Liver (tissue), 9 donors: ENCODE data around the gene MAP3K5. TPM values are rescaled to one million over a fixed set of nuclear protein-coding genes. Genes with fewer than 3 reads are reported as not detected.

Experiments
- DNase-seq: peaks from one replicate; pipeline ENCODE4 v3.0.0-alpha.2; 2017; ENCODE audit warnings: low spot score
- H3K27ac ChIP-seq, 2 donors: one replicate each; pipeline ENCODE4 v1.7.0; 2013; ENCODE audit warnings: inconsistent platforms in 2 of 2, low read length in 2 of 2, control low read depth in 1 of 2, low read depth in 1 of 2, mild to moderate bottlenecking in 1 of 2
- H3K27me3 ChIP-seq, 4 donors: one replicate each; pipeline versions ENCODE4 v1.6.1 to v1.7.0; 2013; ENCODE audit warnings: low read length in 3 of 4, inconsistent platforms in 1 of 4, mild to moderate bottlenecking in 1 of 4, moderate library complexity in 1 of 4; ENCODE audit not compliant: control insufficient read depth in 4 of 4, insufficient read depth in 4 of 4
- H3K36me3 ChIP-seq, 4 donors: one replicate each; pipeline versions ENCODE4 v1.6.1 to v1.7.0; 2013; ENCODE audit warnings: low read length in 3 of 4, mild to moderate bottlenecking in 3 of 4, low read depth in 1 of 4, moderate library complexity in 1 of 4; ENCODE audit not compliant: control insufficient read depth in 4 of 4, insufficient read depth in 3 of 4
- H3K4me1 ChIP-seq, 4 donors: one replicate each; pipeline versions ENCODE4 v1.6.1 to v1.7.0; 2013; ENCODE audit warnings: low read length in 3 of 4, mild to moderate bottlenecking in 3 of 4, moderate library complexity in 1 of 4; ENCODE audit not compliant: control insufficient read depth in 4 of 4, insufficient read depth in 4 of 4
- H3K4me3 ChIP-seq, 3 donors: one replicate each; pipeline versions ENCODE4 v1.6.1 to v1.7.0; 2013; ENCODE audit warnings: low read length in 3 of 3, control low read depth in 1 of 3, low read depth in 1 of 3, mild to moderate bottlenecking in 1 of 3
- H3K9ac ChIP-seq, 2 donors: one replicate each; pipeline ENCODE4 v1.7.0; 2013; ENCODE audit warnings: low read length in 2 of 2, mild to moderate bottlenecking in 2 of 2, moderate library complexity in 2 of 2, control low read depth in 1 of 2, low read depth in 1 of 2
- H3K9me3 ChIP-seq, 4 donors: one replicate each; pipeline versions ENCODE4 v1.6.1 to v1.7.0; 2013; ENCODE audit warnings: low read length in 3 of 4; ENCODE audit not compliant: control insufficient read depth in 4 of 4
- ATF3 ChIP-seq: IDR thresholded peaks from 2 replicates; pipeline ENCODE4 v1.6.1; 2016; ENCODE audit warnings: antibody characterized with exemption
- CTCF ChIP-seq: fragments of 150-350 bp; IDR thresholded peaks from 2 replicates; pipeline ENCODE4 v1.5.1; 2017; ENCODE audit warnings: improper control_type of control experiment, low read depth, low read length; ENCODE audit not compliant: missing input control
- EGR1 ChIP-seq, 2 donors: IDR thresholded peaks; 2 replicates each; pipeline ENCODE4 v1.6.1; 2016 to 2018; ENCODE audit warnings: antibody characterized with exemption in 2 of 2, low read depth in 2 of 2
- FOXA1 ChIP-seq: IDR thresholded peaks from 2 replicates; pipeline ENCODE4 v1.6.1; 2016; ENCODE audit warnings: antibody characterized with exemption
- FOXA2 ChIP-seq: IDR thresholded peaks from 2 replicates; pipeline ENCODE4 v1.6.1; 2016; ENCODE audit warnings: antibody characterized with exemption
- GABPA ChIP-seq, 2 donors: IDR thresholded peaks in 1 of 2; conservative IDR thresholded peaks in 1 of 2; 2 replicates each; pipeline ENCODE4 v1.6.1; 2016; ENCODE audit warnings: antibody characterized with exemption in 2 of 2, mild to moderate bottlenecking in 1 of 2, moderate library complexity in 1 of 2
- HNF4A ChIP-seq, 2 donors: conservative IDR thresholded peaks; 2 replicates each; pipeline ENCODE4 v1.6.1; 2016; ENCODE audit warnings: antibody characterized with exemption in 2 of 2, mild to moderate bottlenecking in 2 of 2
- HNF4G ChIP-seq: IDR thresholded peaks from 2 replicates; pipeline ENCODE4 v1.6.1; 2016; ENCODE audit warnings: antibody characterized with exemption
- JUND ChIP-seq, 2 donors: IDR thresholded peaks; 2 replicates each; pipeline ENCODE4 v1.6.1; 2016; ENCODE audit warnings: antibody characterized with exemption in 2 of 2
- MAX ChIP-seq: IDR thresholded peaks from 2 replicates; pipeline ENCODE4 v1.6.1; 2016; ENCODE audit warnings: antibody characterized with exemption
- NR2F2 ChIP-seq: IDR thresholded peaks from 2 replicates; pipeline ENCODE4 v1.6.1; 2016; ENCODE audit warnings: antibody characterized with exemption
- RAD21 ChIP-seq, 2 donors: IDR thresholded peaks; 2 replicates each; pipeline ENCODE4 v1.6.1; 2016; ENCODE audit warnings: antibody characterized with exemption in 2 of 2, mild to moderate bottlenecking in 2 of 2
- REST ChIP-seq: IDR thresholded peaks from 2 replicates; pipeline ENCODE4 v1.6.1; 2016; ENCODE audit warnings: antibody characterized with exemption, mild to moderate bottlenecking
- RXRA ChIP-seq, 2 donors: IDR thresholded peaks; 2 replicates each; pipeline ENCODE4 v1.6.1; 2017 to 2018; ENCODE audit warnings: antibody characterized with exemption in 2 of 2, mild to moderate bottlenecking in 1 of 2
- SP1 ChIP-seq: IDR thresholded peaks from 2 replicates; pipeline ENCODE4 v1.6.1; 2018; ENCODE audit warnings: antibody characterized with exemption, mild to moderate bottlenecking
- TAF1 ChIP-seq: conservative IDR thresholded peaks from 2 replicates; pipeline ENCODE4 v1.6.1; 2016; ENCODE audit warnings: antibody characterized with exemption, mild to moderate bottlenecking
- YY1 ChIP-seq: IDR thresholded peaks from 2 replicates; pipeline ENCODE4 v1.6.1; 2016; ENCODE audit warnings: antibody characterized with exemption, mild to moderate bottlenecking
- ZBTB33 ChIP-seq: IDR thresholded peaks from 2 replicates; pipeline ENCODE4 v1.6.1; 2016; ENCODE audit warnings: antibody characterized with exemption
- WGBS: extraction: QIAGEN DNeasy Blood & Tissue Kit; methylation state at CpG from one replicate; pipeline ENCODE4 v1.1.7; 2013; 5-methylcytosine and 5-hydroxymethylcytosine counted together
- polyA plus RNA-seq, 2 donors: library from polyadenylated mRNA; stranded (reverse) in 1 of 2; unstranded in 1 of 2; fragments of 200-250 nt in 1 of 2; fragments of >200 nt in 1 of 2; fragmentation: Nextera tagmentation in 1 of 2; extraction: Ambion mirVana in 1 of 2; gene quantifications; one replicate each; pipeline versions ENCODE4 v1.2.1 to v1.2.3, GENCODE V29; 2013 to 2015
- total RNA-seq, 2 donors: library from RNA; depleted of rRNA; stranded (reverse); fragments of >200 nt; gene quantifications; one replicate each; pipeline ENCODE4 v1.2.3, GENCODE V29; 2014
- donor health status: healthy.
- donor health status: healthy.
- donor health status: healthy.
- donor health status: healthy.
- donor health status: healthy.

Gene MAP3K5
- total and polyA plus RNA-seq, 4 donors = 2.9 to 18.0 (median 5.5) TPM

- H3K9me3 ChIP-seq = no peaks in the 10 kb centered on the region
- no peak overlapping the region for H3K4me3 ChIP-seq
- peaks cover 3 to 9% (median 4%) of the 10 kb centered on the region in 4 donors for H3K36me3 ChIP-seq
- TF ChIP-seq MAX (no peak), RXRA (IDR thresholded peaks at IDR 0.05) (no peak), ATF3 (no peak), TAF1 (no peak), JUND (IDR thresholded peaks at IDR 0.05) (no peak)
- no peak overlapping the region for H3K27ac ChIP-seq
- no peaks in the 10 kb centered on the region for H3K27me3 ChIP-seq
- WGBS = 87% methylated on average over 1 of the region's 1 CpG
- H3K9ac ChIP-seq = no peak overlapping the region
- DNase-seq = no peak
- no peaks in the 10 kb centered on the region for H3K4me1 ChIP-seq
Observed at GRCh38 chr6:136656121-136656520, 136.2 kb downstream of the MAP3K5 start.

GRCh38 chr6:136655239-136656014 is 136.8 kb downstream of the MAP3K5 start:
- Histone ChIP-seq H3K4me1 (no peaks in the 10 kb centered on the region), H3K9ac (no peak overlapping the region), H3K36me3 (peaks cover 3 to 9% (median 4%) of the 10 kb centered on the region in 4 donors), H3K9me3 (no peaks in the 10 kb centered on the region), H3K27me3 (no peaks in the 10 kb centered on the region), H3K4me3 (no peak overlapping the region), H3K27ac (no peak overlapping the region)
- DNase-seq = no peak
- TF ChIP-seq JUND (IDR thresholded peaks at IDR 0.05) = no peak
- TF ChIP-seq YY1 = no peak
- no peak for TF ChIP-seq ATF3
- no peak for TF ChIP-seq RAD21 (IDR thresholded peaks at IDR 0.05)
- TF ChIP-seq ZBTB33 = no peak
- TF ChIP-seq REST = no peak
- no peak for TF ChIP-seq EGR1 (IDR thresholded peaks at IDR 0.05; ENCODE audit: low read depth in 2 of 2)
- no peak for TF ChIP-seq TAF1
- no peak for TF ChIP-seq FOXA1
- no peak for TF ChIP-seq FOXA2
- TF ChIP-seq HNF4A (conservative IDR thresholded peaks at IDR 0.05) = no peak
- no peak for TF ChIP-seq GABPA (IDR thresholded peaks at IDR 0.05 in 1 of 2, conservative IDR thresholded peaks at IDR 0.05 in 1 of 2)
- TF ChIP-seq CTCF = no peak
- TF ChIP-seq SP1 = no peak
- TF ChIP-seq NR2F2 = no peak
- TF ChIP-seq HNF4G = no peak
- TF ChIP-seq MAX = no peak
- no peak for TF ChIP-seq RXRA (IDR thresholded peaks at IDR 0.05)
- WGBS = 91% methylated on average over 6 of the region's 6 CpGs
